GM18867 (cell line): ENCODE data around the gene TMCC2.

Source experiments
- ATAC-seq: cut with Tn5 transposase; IDR thresholded peaks from one replicate; pipeline ENCODE4 v1.9.1; 2021; ENCODE audit warnings: mild to moderate bottlenecking, moderate library complexity; ENCODE audit not compliant: unreplicated experiment

The TMCC2 gene

GRCh38 chr1:205259324-205259832, 31.6 kb downstream of the TMCC2 start:
- ATAC-seq, result no peak

- ATAC-seq, result no peak
Observed at GRCh38 chr1:205259998-205260397, 32.3 kb downstream of the TMCC2 start.

GRCh38 chr1:205260948-205261732, 33.4 kb downstream of the TMCC2 start:
- ATAC-seq, result no peak

DNA sequence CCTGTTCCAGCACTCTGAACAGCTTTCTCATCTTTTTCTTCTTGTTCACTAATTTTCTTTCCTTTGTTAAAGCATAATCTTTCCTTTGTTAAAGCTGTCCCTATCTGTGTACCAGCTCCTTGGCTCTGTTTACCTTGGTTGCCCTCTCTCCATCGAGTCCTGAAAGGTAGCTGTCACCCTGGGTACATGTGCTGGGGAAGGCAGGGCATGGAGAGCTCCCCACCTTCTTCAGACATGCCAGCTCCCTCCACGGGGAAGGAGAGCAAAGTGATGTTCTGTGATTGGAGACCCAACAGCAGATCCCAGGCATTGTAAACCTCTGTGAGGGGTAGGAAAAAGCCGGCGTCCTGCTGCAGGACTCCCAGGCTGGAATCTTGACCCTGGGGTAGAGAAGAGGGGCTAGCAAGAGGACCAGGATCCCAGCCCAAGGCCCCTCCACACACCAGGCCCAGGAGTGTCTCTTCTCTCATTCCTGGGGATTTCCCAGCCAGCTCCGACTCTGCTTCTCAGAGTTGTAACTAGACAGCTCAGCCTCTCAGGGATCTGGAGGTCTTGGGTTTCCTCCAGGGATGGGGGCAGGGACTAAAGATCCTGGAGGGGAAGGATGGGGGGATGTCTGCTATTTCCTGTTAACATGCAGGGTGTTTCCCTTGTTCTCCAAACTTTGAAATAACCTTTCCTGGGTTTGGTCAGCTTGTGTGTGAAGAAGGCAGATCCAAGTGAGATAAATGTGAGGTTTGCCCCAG, 34.4 kb downstream of the TMCC2 start:
- no peak for ATAC-seq

DNA sequence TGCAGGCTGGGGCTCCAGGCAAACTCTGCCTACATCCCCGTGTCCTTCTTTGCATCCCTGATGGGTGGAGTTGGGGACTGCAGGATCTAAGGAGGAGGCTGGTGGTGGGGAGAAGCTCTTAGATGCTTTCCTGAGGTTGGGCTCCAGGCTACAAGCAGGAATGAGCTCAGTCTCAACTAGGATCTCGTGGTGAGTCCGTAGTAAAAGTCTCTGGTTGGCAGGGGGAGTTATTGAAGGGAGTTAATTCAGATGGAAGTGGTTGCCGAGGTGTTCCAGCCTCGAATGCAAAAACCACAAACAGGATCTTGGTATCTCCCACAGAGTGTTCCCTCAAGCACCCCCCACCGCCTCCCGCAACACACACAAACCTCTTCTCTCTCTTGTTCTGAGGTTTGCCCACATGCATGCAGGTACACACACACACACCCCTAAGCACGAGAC, 35.0 kb downstream of the TMCC2 start:
- no peak for ATAC-seq

- no peak for ATAC-seq
Observed at GRCh38 chr1:205263580-205264190, 35.9 kb downstream of the TMCC2 start.

DNA sequence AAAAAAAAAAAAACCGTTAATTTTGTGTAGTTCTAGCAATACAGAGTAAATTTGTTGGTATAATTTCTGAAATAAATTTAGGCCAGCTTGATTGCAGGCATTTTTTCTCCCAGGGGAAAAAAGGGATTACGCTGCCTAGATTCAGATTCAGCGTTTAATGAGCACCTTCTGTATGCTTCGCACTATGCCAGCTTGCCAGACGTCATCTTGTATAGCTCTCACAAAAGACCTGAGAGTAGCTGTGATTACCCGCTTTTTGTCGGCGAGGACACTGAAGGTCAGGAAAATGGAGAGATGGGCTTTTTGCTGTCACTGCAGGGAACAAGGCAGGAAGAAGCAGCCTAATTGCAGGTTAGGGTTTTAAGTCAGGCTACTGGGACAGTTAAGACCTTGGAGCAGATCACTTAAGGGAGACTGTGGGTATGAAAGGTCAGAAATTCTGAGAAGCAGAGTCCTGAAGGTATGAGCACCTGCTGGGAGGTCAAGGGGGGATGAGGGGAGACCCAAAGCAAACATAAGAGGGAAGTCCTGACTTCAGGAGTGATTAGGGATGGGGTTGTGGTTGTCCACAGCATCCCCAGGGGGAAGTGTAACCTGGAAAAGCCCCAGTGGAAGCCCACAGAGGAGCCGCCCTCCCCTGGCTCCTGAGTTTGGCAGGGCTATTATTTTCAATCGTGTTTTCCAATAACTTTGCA, 39.0 kb downstream of the TMCC2 start:
- no peak for ATAC-seq

DNA sequence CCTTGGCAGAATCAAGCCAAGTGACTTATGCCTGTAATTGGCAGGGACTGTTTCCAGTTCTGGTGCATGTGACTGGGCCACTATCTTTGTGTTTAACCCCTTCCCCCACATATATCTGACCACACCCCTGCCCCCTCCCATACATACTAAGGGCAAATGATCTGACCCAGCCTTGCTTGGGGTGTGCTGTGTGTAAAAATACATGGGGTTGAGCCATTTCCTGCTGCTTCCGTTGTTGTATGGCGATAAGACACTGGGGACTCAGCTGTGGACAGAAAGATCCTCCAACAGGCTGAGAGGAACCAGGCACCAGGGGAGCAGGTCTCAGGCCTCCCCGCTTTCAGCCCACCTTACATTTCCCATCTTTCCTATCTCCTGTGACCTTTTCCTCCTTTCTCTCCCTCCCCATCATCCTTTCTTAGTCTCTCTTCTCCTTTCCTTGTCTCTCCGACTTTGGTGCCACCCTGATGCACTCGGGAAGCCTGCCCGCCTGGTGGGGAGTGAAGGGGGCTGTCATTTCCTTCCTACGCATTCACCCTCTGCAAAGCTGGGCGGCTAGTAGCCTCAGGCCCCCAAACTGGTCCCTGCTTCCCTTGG, 39.7 kb downstream of the TMCC2 start:
- no peak for ATAC-seq

DNA sequence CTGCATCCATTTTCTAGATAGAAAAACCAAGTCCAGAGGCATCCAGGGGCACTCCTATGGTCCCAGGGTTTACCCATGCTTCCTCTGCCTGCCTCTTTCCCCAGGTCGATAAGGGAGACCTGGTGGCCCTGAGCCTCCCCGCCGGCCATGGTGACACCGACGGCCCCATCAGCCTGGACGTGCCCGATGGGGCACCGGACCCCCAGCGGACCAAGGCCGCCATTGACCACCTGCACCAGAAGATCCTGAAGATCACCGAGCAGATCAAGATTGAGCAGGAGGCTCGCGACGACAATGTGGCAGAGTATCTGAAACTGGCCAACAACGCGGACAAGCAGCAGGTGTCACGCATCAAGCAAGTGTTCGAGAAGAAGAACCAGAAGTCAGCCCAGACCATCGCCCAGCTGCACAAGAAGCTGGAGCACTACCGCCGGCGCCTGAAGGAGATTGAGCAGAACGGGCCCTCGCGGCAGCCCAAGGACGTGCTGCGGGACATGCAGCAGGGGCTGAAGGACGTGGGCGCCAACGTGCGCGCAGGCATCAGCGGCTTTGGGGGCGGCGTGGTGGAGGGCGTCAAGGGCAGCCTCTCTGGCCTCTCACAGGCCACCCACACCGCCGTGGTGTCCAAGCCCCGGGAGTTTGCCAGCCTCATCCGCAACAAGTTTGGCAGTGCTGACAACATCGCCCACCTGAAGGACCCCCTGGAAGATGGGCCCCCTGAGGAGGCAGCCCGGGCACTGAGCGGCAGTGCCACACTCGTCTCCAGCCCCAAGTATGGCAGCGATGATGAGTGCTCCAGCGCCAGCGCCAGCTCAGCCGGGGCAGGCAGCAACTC, 41.3 kb downstream of the TMCC2 start:
- ATAC-seq, result no peak

DNA sequence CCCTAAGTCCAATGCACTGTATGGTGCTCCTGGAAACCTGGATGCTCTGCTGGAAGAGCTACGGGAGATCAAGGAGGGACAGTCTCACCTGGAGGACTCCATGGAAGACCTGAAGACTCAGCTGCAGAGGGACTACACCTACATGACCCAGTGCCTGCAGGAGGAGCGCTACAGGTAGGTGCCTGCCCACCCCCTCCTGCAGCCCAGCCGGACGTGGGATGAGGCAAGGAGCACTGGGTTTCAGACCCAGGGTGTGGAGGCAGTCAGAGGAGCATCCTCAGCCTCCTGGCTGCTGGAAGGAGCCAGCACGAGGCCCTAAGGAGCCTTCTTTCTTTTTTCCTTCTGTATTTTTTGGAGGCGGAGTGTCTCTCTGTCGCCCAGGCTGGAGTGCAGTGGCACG, 42.0 kb downstream of the TMCC2 start:
- no peak for ATAC-seq

GRCh38 chr1:205270271-205270670, 42.5 kb downstream of the TMCC2 start:
- no peak for ATAC-seq

DNA sequence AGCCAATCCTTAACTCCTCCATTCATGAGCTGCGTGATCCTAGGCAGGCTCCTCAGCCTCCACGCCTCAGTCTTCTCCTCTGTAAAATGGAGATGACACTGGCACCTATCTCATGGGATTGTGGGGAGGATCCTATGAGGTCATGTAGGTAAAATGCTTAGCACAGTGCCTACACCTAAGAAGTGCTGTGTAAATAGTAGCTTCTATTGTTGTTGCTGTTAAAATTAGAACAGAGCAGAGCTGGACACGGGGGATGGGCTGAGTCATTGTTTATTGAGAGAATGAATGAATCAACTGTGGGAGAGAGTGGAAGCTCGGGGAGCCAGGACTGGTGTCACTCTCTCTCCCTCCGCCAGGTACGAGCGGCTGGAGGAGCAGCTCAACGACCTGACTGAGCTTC, 43.0 kb downstream of the TMCC2 start:
- ATAC-seq, result no peak

DNA sequence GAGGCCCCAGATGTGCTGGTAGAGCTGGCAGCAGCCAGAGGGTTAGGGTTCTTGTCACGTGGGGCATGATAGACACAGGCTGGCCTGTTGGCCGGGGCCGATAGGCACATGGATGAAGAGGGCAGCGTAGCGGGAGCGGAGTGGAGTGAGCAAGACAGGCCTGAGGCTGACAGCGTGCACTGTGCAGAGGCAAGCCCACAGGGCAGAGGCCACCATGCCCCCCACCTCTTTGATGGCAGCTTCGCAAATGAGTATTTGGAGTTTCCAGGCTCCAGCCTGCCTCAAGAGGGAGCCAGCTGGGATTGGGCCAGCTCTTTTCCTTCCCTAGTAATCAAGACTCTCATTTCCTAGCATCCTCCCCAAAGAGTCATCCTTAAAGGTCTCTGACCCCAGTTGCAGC, 43.5 kb downstream of the TMCC2 start:
- no peak for ATAC-seq

DNA sequence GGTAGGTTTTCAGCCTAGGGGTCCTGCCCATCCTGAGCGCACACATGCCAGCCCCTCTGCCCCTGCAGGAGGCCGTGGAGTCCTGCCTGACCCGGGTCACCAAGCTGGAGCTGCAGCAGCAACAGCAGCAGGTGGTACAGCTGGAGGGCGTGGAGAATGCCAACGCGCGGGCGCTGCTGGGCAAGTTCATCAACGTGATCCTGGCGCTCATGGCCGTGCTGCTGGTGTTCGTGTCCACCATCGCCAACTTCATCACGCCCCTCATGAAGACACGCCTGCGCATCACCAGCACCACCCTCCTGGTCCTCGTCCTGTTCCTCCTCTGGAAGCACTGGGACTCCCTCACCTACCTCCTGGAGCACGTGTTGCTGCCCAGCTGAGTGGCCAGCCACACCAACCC, 44.0 kb downstream of the TMCC2 start:
- ATAC-seq, result no peak

DNA sequence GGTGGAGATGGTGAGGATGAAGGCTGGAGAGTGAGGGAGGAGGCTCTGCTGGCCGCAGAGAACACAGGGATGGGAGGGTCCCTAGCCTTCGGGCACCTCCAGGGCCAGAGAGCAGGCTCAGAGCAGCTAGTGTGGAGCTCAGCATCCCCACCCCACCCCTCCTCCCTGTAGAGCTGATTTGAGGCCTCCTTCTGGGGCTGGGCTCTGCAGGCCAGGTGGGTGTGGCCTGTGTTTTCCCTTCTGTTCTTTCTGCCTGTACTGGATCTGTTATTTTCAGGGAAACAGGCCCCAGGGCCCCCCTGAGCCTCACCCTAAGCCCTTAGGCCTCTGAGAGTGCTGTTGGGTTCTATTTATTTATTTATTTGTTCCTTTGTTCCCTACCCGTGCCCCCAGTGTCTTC, 44.8 kb downstream of the TMCC2 start:
- ATAC-seq, result no peak

DNA sequence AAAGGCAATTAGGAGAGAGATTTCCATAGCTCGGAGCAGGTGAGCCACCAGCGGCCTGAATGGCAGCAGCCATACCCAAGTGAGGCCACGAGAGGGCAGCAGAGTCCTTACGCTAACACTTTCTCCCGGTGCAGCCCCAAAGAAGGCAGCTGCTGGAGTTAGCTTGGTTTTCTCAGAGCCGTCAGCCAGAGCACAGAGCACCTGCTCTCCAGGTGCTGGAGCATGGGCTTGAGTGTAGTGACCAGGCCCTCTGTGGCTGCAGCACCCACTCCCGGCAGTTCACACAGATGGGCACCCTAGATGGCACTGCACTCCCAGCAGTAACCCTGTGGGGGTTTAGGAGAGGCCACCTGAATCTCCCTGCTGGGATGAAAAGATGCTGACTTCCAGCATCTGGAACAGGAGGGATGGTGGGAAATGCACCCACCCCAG, 45.8 kb downstream of the TMCC2 start:
- ATAC-seq, result peak; percentile 69

- peak; percentile 3 for ATAC-seq
Observed at GRCh38 chr1:205274041-205274691, 46.4 kb downstream of the TMCC2 start.

DNA sequence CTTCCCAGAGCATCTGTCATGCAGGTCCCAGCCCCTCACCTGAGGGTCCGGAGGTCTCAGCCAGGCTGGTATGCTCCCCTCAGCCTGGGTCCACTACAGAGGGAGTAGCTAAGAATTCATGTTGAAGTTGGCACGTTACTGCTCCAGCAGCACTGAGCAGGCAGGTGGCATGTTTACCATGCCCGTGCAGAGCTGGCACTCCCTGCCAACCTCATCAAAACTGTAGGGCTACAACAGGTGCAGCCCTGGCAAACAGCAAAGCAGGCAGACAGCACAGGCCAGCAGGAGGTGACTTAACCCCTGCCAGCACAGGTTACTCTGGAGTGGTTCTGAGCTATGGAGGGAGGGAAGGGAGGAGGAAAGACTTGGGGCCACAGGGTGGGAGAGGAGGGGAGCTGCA, 47.4 kb downstream of the TMCC2 start:
- no peak for ATAC-seq
